ENCODE measurements around the gene SPRED1.

SPRED1 gene

DNA sequence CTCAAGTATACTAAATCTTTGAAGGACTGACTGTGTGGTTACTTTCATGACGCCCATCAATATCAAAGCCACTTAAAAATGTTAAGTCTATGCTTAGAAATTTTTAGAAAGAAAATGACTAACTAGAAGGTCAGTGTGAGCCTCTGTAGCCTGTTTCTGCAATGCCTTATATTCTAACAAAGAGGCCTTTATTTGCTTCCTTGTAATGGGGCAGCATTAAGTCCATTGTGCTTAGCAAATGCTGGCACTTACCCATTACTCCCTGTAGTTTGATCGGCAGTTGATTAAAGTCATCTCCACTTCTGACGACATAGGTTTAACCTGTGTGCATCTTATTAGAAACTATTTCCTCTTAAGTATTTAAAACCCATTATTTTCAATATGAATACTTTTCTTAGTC, 109.7 kb downstream of the SPRED1 start:
- no peak for DNase-seq (ENCODE audit: low read depth)

DNA sequence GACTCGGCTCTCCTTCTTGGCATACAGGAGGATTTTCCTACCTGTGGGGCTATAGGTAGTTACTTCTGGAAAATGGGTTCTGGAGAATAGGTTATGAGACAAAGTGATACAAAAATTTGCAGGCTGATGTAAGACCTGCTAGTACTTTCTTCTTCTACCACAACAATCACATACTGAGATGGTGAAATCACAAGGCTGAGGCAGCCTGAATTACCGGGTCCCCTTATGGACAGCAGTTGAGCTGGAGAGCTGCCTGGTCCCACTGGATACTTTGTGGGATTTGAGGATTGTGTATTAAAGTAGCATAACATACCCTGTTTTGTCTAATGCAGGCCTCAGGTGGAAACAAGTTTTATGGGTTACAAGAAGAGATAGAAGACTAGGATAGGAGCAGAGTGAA, 114.8 kb downstream of the SPRED1 start:
- no peak for DNase-seq (ENCODE audit: low read depth)

DNA sequence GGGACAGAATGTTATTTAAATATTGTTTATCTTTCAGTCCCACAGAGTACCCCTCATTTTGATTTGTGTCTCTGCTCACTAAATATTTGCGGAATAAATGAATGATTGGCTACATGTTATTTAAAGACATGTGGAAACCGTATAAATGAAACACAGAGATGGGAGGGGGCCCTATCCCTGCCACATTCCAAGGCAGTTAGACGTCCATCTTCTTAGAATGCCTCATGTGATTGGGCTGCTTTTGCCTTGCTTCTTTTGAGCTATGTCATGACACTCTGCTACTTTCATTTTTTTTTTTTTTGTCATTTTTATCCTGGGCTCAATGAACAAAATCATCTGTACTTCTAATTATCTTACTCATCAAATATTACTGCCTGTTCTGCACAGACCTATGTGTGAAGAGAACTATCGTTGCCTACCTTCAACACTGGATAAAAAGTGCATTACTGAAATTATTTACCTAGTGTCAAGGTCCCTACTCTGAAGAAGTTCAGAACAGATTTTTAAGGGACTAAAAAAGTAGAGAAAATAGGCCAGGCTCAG, 117.4 kb downstream of the SPRED1 start:
- no peak for DNase-seq (ENCODE audit: low read depth)

- no peak for DNase-seq (ENCODE audit: low read depth)
These were observed 120.4 kb downstream of the SPRED1 start for GRCh38 chr15:38373016-38373415.

DNA sequence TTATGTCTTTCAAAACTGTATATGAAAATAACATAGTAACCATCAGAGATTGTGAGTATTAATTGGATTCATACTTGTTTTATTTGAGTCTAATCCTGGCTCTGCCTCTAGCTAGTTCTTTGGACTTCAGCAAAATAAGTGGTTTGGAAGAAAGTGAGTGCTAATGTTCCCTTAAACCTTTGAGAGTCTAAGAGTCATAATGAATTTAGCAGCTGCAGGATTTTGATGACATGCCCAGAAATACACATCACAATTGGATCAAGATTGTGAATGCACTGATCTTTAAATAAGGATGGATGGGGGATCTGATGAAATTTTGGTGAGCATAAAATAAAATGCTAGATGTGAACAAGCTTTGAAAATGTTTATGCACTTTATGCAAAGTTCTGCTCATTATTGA, 121.4 kb downstream of the SPRED1 start:
- no peak for DNase-seq (ENCODE audit: low read depth)

DNA sequence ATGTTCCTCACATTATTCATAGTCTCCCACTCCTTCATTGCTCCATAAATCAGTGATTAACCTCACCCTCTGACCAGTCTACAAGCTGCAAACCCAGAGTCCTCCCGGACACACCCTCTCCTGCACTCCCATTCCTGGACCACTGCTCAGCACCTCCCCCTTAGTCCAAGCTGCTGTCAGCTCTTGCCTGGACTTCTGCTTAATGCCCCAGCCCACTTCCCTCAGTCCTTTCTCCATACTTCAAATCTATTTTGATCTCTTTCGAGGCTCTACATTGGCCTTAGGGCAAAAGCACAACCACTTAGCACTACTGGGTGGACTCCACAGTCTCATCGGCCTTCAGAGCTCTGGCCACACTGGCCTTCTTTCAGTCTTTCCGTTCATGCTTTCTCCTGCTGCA, 121.9 kb downstream of the SPRED1 start:
- no peak for DNase-seq (ENCODE audit: low read depth)

DNA sequence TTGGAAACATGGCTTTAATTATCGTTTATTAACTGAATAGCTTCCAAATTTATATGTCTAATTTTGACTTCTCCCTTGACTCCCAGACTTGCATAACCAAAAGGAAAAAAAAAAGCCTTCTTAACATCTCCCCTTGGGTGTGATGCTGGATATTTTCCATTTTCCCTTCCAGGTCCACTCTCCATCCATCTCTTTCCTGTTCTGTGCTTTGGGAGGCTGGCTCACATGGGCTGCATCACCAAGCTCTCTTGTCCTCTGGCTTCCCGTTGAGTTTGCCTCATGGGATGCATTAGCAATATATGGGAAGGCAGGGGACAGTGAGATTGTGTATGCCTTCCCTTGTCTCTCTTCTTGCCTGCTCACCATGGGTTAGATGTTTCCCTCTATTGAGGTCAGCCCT, 123.4 kb downstream of the SPRED1 start:
- no peak for DNase-seq (ENCODE audit: low read depth)

GRCh38 chr15:38377636-38378035, 125.0 kb downstream of the SPRED1 start:
- no peak for DNase-seq (ENCODE audit: low read depth)

GRCh38 chr15:38378161-38378560, 125.5 kb downstream of the SPRED1 start:
- DNase-seq (ENCODE audit: low read depth) = no peak

- DNase-seq (ENCODE audit: low read depth) = no peak
These were observed 137.4 kb downstream of the SPRED1 start for GRCh38 chr15:38389924-38390542.

- no peak for DNase-seq (ENCODE audit: low read depth)
These were observed 138.6 kb downstream of the SPRED1 start for GRCh38 chr15:38391191-38391590.

DNA sequence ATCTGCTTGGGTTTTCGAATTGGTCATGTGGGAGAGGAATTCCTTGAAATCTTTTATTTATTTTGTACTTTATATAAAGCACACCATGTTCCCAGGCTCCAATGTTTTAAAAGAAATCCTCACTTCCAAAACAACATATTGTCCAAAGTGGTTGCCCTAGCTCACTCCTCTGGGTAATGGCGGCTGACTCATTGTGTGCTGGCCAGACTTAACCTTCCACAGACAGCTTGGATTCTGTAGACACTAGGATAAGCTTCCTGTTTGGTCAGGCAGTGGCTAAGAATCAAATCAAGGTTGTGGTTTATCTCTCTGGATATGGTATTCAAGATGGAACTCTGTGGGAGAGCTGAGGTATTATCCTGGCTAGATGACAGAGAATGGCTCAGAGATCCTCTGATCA, 145.5 kb downstream of the SPRED1 start:
- peak; percentile 92 for DNase-seq (ENCODE audit: low read depth)

GRCh38 chr15:38401106-38401505, 148.5 kb downstream of the SPRED1 start:
- DNase-seq (ENCODE audit: low read depth) = no peak

DNA sequence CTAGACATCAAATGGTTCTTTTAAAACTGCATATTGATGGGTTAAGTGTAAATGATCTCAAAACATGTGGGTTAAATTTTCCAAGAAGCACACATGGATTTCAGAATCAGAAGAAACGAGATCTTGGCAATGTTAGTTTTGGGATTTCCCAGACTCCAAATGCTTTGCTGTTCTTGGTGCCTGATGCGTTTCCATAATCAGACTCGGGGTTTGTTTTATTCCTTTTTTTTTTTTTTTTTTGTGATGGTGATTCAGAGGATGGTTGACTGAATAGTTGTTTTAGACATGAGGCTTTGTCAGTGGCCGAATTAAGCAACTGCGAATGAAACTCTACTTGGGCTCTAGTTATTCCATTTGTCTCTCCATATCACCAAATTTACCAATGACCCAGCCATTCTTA, 149.1 kb downstream of the SPRED1 start:
- no peak for DNase-seq (ENCODE audit: low read depth)

GRCh38 chr15:38406436-38406835, 153.8 kb downstream of the SPRED1 start:
- no peak for DNase-seq (ENCODE audit: low read depth)

Measured in GM04503 (cell line).